GM23248 (cell line): ENCODE results near the gene PMP22. TPM values are rescaled to one million over a fixed set of nuclear protein-coding genes. Genes with fewer than 3 reads are reported as not detected.

Source experiments
- DNase-seq: peaks from one replicate; pipeline ENCODE4 v3.0.0-alpha.2; 2015
- H2AFZ ChIP-seq: fragments of 200-600 bp; sonication (generic); 2 replicates; pipeline ENCODE4 v1.6.1; 2016; ENCODE audit warnings: antibody characterized with exemption
- H3F3A ChIP-seq: fragments of 200-600 bp; sonication (generic); 2 replicates; pipeline ENCODE4 v1.6.1; 2016; ENCODE audit warnings: mild to moderate bottlenecking, antibody characterized with exemption, mixed run types; ENCODE audit not compliant: insufficient read depth
- H3K27ac ChIP-seq: fragments of 200-600 bp; sonication (generic); 2 replicates; pipeline ENCODE4 v1.5.1; 2016; ENCODE audit warnings: mild to moderate bottlenecking
- H3K27me3 ChIP-seq: fragments of 200-600 bp; sonication (generic); replicated peaks from 2 replicates; pipeline ENCODE4 v1.6.1; 2016; ENCODE audit warnings: mild to moderate bottlenecking; ENCODE audit not compliant: insufficient read depth
- H3K36me3 ChIP-seq: fragments of 200-600 bp; sonication (generic); 2 replicates; pipeline ENCODE4 v1.6.1; 2016; ENCODE audit warnings: low read depth, mild to moderate bottlenecking
- H3K4me1 ChIP-seq: fragments of 200-600 bp; sonication (generic); 2 replicates; pipeline ENCODE4 v1.6.1; 2016; ENCODE audit warnings: mild to moderate bottlenecking; ENCODE audit not compliant: insufficient read depth
- H3K4me2 ChIP-seq: fragments of 200-600 bp; sonication (generic); one replicate; pipeline ENCODE4 v1.6.1; 2016; ENCODE audit warnings: mild to moderate bottlenecking; ENCODE audit not compliant: unreplicated experiment
- H3K4me3 ChIP-seq: fragments of 200-600 bp; sonication (generic); 2 replicates; pipeline ENCODE4 v1.5.1; 2016; ENCODE audit warnings: mild to moderate bottlenecking
- H3K79me2 ChIP-seq: fragments of 200-600 bp; sonication (generic); 2 replicates; pipeline ENCODE4 v1.6.1; 2016; ENCODE audit warnings: mild to moderate bottlenecking; ENCODE audit not compliant: insufficient read depth
- H3K9ac ChIP-seq: fragments of 200-600 bp; sonication (generic); 2 replicates; pipeline ENCODE4 v1.6.1; 2016; ENCODE audit warnings: mild to moderate bottlenecking
- H3K9me2 ChIP-seq: fragments of 200-600 bp; sonication (generic); 2 replicates; pipeline ENCODE4 v1.6.1; 2016; ENCODE audit warnings: mixed run types, mild to moderate bottlenecking, moderate library complexity; ENCODE audit not compliant: insufficient read depth
- H3K9me3 ChIP-seq: fragments of 200-600 bp; sonication (generic); one replicate; pipeline ENCODE4 v1.6.1; 2017; ENCODE audit warnings: low read depth
- H4K20me1 ChIP-seq: fragments of 200-600 bp; sonication (generic); 2 replicates; pipeline ENCODE4 v1.6.0; 2016; ENCODE audit not compliant: insufficient read depth
- EZH2 ChIP-seq: fragments of 200-600 bp; sonication (generic); IDR thresholded peaks from 2 replicates; pipeline ENCODE4 v1.6.1; 2018; ENCODE audit warnings: antibody characterized with exemption, mild to moderate bottlenecking; ENCODE audit not compliant: insufficient read depth, poor library complexity, severe bottlenecking
- EZH2phosphoT487 ChIP-seq: fragments of 200-600 bp; sonication (generic); IDR thresholded peaks from 2 replicates; pipeline ENCODE4 v1.6.1; 2018; ENCODE audit warnings: antibody characterized with exemption, moderate library complexity, mild to moderate bottlenecking, low read depth; ENCODE audit not compliant: insufficient read depth
- WGBS, 2 experiments: methylation state at CpG; one replicate each; pipeline ENCODE4 v1.1.6; 2015 to 2017; ENCODE audit warnings: low lambda C conversion rate in 2 of 2, low coverage in 1 of 2; ENCODE audit errors: missing lambda C conversion rate in 2 of 2; 5-methylcytosine and 5-hydroxymethylcytosine counted together
- in situ Hi-C: fragments of 300-500 bp; cut with MboI; formaldehyde crosslinking; loops from 2 replicates; pipeline ENCODE4 v1.15.0; 2020
- polyA plus RNA-seq: library from polyadenylated mRNA; unstranded; fragments of >200 nt; fragmentation: Nextera tagmentation; extraction: Ambion mirVana; gene quantifications from 2 replicates; pipeline ENCODE4 v1.2.1, GENCODE V29; 2016
- total RNA-seq: library from RNA; depleted of rRNA; stranded (reverse); fragments of >200 nt; shearing (Covaris generic); gene quantifications from 2 replicates; pipeline ENCODE4 v1.2.3, GENCODE V29; 2014

Gene PMP22
- total and polyA plus RNA-seq, 2 experiments from 2014 or later, result 67.2 to 124 TPM

GRCh38 chr17:15285466-15285865, 20.3 kb upstream of the PMP22 start:
- H3F3A ChIP-seq, result peaks cover 21% of the 10 kb centered on the region
- H3K4me1 ChIP-seq, result peaks cover 20% of the 10 kb centered on the region
- no peaks in the 10 kb centered on the region for H3K9me2 ChIP-seq
- no peaks in the 10 kb centered on the region for H3K9me3 ChIP-seq
- in situ Hi-C loops, result no loop called here
- no peak overlapping the region for H3K4me2 ChIP-seq
- WGBS, 2 experiments, result 87 to 93% methylated on average over 6 of the region's 6 CpGs
- no peaks in the 10 kb centered on the region for H3K36me3 ChIP-seq
- H3K9ac ChIP-seq, result no peak overlapping the region
- H3K4me3 ChIP-seq, result no peak overlapping the region
- H2AFZ ChIP-seq, result no peak overlapping the region
- H3K27ac ChIP-seq, result no peak overlapping the region
- TF ChIP-seq EZH2 (no peak), EZH2phosphoT487 (no peak)
- H3K27me3 ChIP-seq, result no peaks in the 10 kb centered on the region
- H4K20me1 ChIP-seq, result no peaks in the 10 kb centered on the region
- no peak for DNase-seq
- H3K79me2 ChIP-seq, result no peaks in the 10 kb centered on the region

GRCh38 chr17:15284537-15284936, 19.4 kb upstream of the PMP22 start:
- no peak overlapping the region for H3K27ac ChIP-seq
- no peak overlapping the region for H3K9ac ChIP-seq
- peaks cover 15% of the 10 kb centered on the region for H3K4me1 ChIP-seq
- no peak for DNase-seq
- no peaks in the 10 kb centered on the region for H3K9me2 ChIP-seq
- no peak overlapping the region for H3K4me3 ChIP-seq
- peaks cover 20% of the 10 kb centered on the region for H3F3A ChIP-seq
- TF ChIP-seq EZH2phosphoT487 (no peak), EZH2 (no peak)
- in situ Hi-C loops, result no loop called here
- H4K20me1 ChIP-seq, result no peaks in the 10 kb centered on the region
- H3K9me3 ChIP-seq, result no peaks in the 10 kb centered on the region
- H3K36me3 ChIP-seq, result no peaks in the 10 kb centered on the region
- no peak overlapping the region for H3K4me2 ChIP-seq
- H2AFZ ChIP-seq, result no peak overlapping the region
- H3K27me3 ChIP-seq, result no peaks in the 10 kb centered on the region
- 44 to 50% methylated on average over 2 of the region's 2 CpGs for WGBS, 2 experiments
- no peaks in the 10 kb centered on the region for H3K79me2 ChIP-seq

- Histone ChIP-seq H2AFZ (no peak overlapping the region), H3K9me2 (no peaks in the 10 kb centered on the region), H3K4me3 (no peak overlapping the region), H3K27ac (no peak overlapping the region), H3K36me3 (no peaks in the 10 kb centered on the region), H3K27me3 (no peaks in the 10 kb centered on the region), H3K9ac (no peak overlapping the region), H4K20me1 (no peaks in the 10 kb centered on the region), H3K4me1 (peaks cover 16% of the 10 kb centered on the region), H3K9me3 (no peaks in the 10 kb centered on the region), H3K79me2 (no peaks in the 10 kb centered on the region), H3F3A (peaks cover 21% of the 10 kb centered on the region), H3K4me2 (no peak overlapping the region)
- in situ Hi-C loops, result no loop called here
- TF ChIP-seq EZH2, result no peak
- no peak for TF ChIP-seq EZH2phosphoT487
- no peak for DNase-seq
- WGBS, 2 experiments, result 80 to 83% methylated on average over 6 of the region's 6 CpGs
Measured at GRCh38 chr17:15284107-15284506, 19.0 kb upstream of the PMP22 start.

DNA sequence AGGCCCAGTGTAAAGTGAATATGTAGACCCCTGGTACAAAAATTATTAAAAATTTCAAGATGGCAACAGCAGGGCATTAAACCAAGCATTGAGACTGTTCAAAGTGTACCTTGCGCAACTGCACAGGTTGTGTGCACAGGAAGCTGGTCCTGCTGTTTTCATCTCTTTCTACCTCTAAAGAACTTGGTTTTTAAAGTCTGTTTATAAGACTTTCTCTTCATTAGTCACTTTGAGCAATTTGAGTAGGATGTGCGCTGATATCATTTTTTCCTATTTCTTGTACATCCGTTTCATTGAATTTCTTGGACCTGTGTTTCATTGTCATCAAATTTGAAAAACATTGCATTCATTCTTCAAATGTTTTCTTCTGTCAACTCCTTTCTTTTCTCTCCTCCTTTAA, 16.8 kb upstream of the PMP22 start:
- WGBS, 2 experiments, result 80 to 89% methylated on average over 3 of the region's 3 CpGs
- H3K4me1 ChIP-seq, result peaks cover 18% of the 10 kb centered on the region
- H3K27ac ChIP-seq, result no peak overlapping the region
- H2AFZ ChIP-seq, result no peak overlapping the region
- TF ChIP-seq EZH2 (no peak), EZH2phosphoT487 (no peak)
- H4K20me1 ChIP-seq, result no peaks in the 10 kb centered on the region
- in situ Hi-C loops, result no loop called here
- no peaks in the 10 kb centered on the region for H3K9me2 ChIP-seq
- DNase-seq, result peak; percentile 50
- no peaks in the 10 kb centered on the region for H3K9me3 ChIP-seq
- peaks cover 27% of the 10 kb centered on the region for H3F3A ChIP-seq
- H3K36me3 ChIP-seq, result no peaks in the 10 kb centered on the region
- H3K4me3 ChIP-seq, result no peak overlapping the region
- H3K9ac ChIP-seq, result no peak overlapping the region
- H3K27me3 ChIP-seq, result no peaks in the 10 kb centered on the region
- no peaks in the 10 kb centered on the region for H3K79me2 ChIP-seq
- no peak overlapping the region for H3K4me2 ChIP-seq

GRCh38 chr17:15278924-15279477, 13.9 kb upstream of the PMP22 start:
- Histone ChIP-seq H3K36me3 (no peaks in the 10 kb centered on the region), H3K4me1 (peaks cover 18% of the 10 kb centered on the region), H3K4me2 (peak overlapping the region; percentile 70), H3K9me3 (no peaks in the 10 kb centered on the region), H3K27me3 (no peaks in the 10 kb centered on the region), H3K4me3 (peak overlapping the region; percentile 56), H3F3A (peaks cover 30% of the 10 kb centered on the region), H2AFZ (peak overlapping the region; percentile 44), H3K27ac (peak overlapping the region; percentile 86), H3K9ac (peak overlapping the region; percentile 74), H3K9me2 (no peaks in the 10 kb centered on the region), H3K79me2 (no peaks in the 10 kb centered on the region), H4K20me1 (no peaks in the 10 kb centered on the region)
- no peak for TF ChIP-seq EZH2
- TF ChIP-seq EZH2phosphoT487, result no peak
- in situ Hi-C loops, result no loop called here
- WGBS, 2 experiments, result 4 to 7% methylated on average over 2 of the region's 2 CpGs
- peak; percentile 97 for DNase-seq
